Left cardiac atrium (tissue), 4 donors: ENCODE data around the gene ZNF649. TPM values are rescaled to one million over a fixed set of nuclear protein-coding genes. Genes with fewer than 3 reads are reported as not detected.
A peak's percentile ranks its signal among the peaks of the same experiment; 100 is the strongest.

ENCODE experiments used
- ATAC-seq, 2 donors: fragments of 200-7000 bp; cut with Tn5 transposase; one replicate each; pipeline ENCODE4 v1.9.1; 2020; ENCODE audit warnings: mild to moderate bottlenecking in 2 of 2, moderate library complexity in 2 of 2
- DNase-seq: peaks from one replicate; pipeline ENCODE4 v3.0.0-alpha.2; 2020
- intact Hi-C, 2 donors: fragments of 100-400 bp; cut with DNase I; formaldehyde crosslinking; loops; one replicate each; pipeline versions ENCODE4 v1.14.1 to v1.15.1; 2022 to 2023
- total RNA-seq, 2 donors: library from RNA; stranded (reverse); fragmentation: NEBNext Ultra II Directional; extraction: Animal tissue kit (Norgen Biotek cat#: 25700); gene quantifications; one replicate each; pipeline ENCODE4 v1.2.1, GENCODE V29; 2021
- donor health status: DM: no; HTN: yes; CAD: no.
- donor health status: DM: no; HTN: yes; CAD: no; lungs with severe emphysema.
- donor health status: DM: yes; HTN: yes; CAD: no.
- donor health status: Dilated cardiomyopathy.

ZNF649 gene
- total RNA-seq, 2 donors from 2014 or later, result 8.0 to 10.8 TPM

GRCh38 chr19:51901860-51902259 is 3.0 kb downstream of the ZNF649 start:
- intact Hi-C loops, result no loop called here
- DNase-seq (no peak), ATAC-seq (no peak)

GRCh38 chr19:51891193-51891747 is 13.5 kb downstream of the ZNF649 start:
- intact Hi-C loops, result no loop called here
- DNase-seq, result no peak
- no peak for ATAC-seq

GRCh38 chr19:51889934-51890333 is 14.9 kb downstream of the ZNF649 start:
- DNase-seq, result no peak
- intact Hi-C loops, result loop anchor here in 1 of 2 donors (2.0 kb wide), 1 partner anchor 37 kb away; the partner anchor contains the start of gene ZNF613

GRCh38 chr19:51887522-51888498 is 17.0 kb downstream of the ZNF649 start, which contains the start of gene ZNF577:
ZNF577 (minus strand) TSS chr19:51887951; CDS start chr19:51880382, 7,569 bp downstream.
- intact Hi-C loops, result loop anchor here in 1 of 2 donors (2.0 kb wide), 1 partner anchor 39 kb away; the partner anchor contains the start of gene ZNF613
- ATAC-seq (peak; percentile 98 to 99), DNase-seq (peak; percentile 93)

More at GRCh38 chr19:51889934-51890333, 14.9 kb downstream of the ZNF649 start:
- no peak for ATAC-seq

- DNase-seq (no peak), ATAC-seq (no peak)
- intact Hi-C loops, result no loop called here
Measured at GRCh38 chr19:51884713-51885112, 20.1 kb downstream of the ZNF649 start.

GRCh38 chr19:51882518-51882917 is 22.3 kb downstream of the ZNF649 start:
- intact Hi-C loops, result no loop called here
- ATAC-seq, result no peak
- DNase-seq, result no peak

GRCh38 chr19:51873097-51873496 is 31.7 kb downstream of the ZNF649 start:
- intact Hi-C loops, result no loop called here
- no peak for ATAC-seq
- no peak for DNase-seq

- intact Hi-C loops, result no loop called here
- DNase-seq (no peak), ATAC-seq (no peak)
Measured at GRCh38 chr19:51861870-51862622, 42.8 kb downstream of the ZNF649 start.

Other genes with a start within 250 kb of the ZNF649 start
- gene SPACA6, start 211.7 kb downstream of the ZNF649 start, total RNA-seq, result 10 to 100 TPM; 11.7 to 17.1 TPM
- gene HAS1, start 181.0 kb downstream of the ZNF649 start, total RNA-seq, result 1 to 10 TPM; 7.2 to 8.7 TPM
- gene FPR1, start 153.1 kb downstream of the ZNF649 start, total RNA-seq, result 10 to 100 TPM; 12.9 to 14.5 TPM
- gene FPR2, start 143.8 kb downstream of the ZNF649 start, total RNA-seq, result 1 to 10 TPM; 1.1 to 2.4 TPM
- gene FPR3, start 109.9 kb downstream of the ZNF649 start, total RNA-seq, result 10 to 100 TPM; 11.0 TPM
- 1 to 10 TPM; 7.3 to 9.3 TPM for gene ZNF577, start 17.1 kb downstream of the ZNF649 start, total RNA-seq
- gene ZNF613, start 22.5 kb upstream of the ZNF649 start, total RNA-seq, result 1 to 10 TPM; 4.3 to 5.5 TPM
- gene ZNF350, start 81.8 kb upstream of the ZNF649 start, total RNA-seq, result 1 to 10 TPM; 7.2 to 7.5 TPM
- gene ZNF615, start 103.2 kb upstream of the ZNF649 start, total RNA-seq, result 10 to 100 TPM in 1 of 2 donors, 1 to 10 TPM in 1; 9.8 to 10.0 TPM
- 1 to 10 TPM; 6.8 to 9.4 TPM for gene ZNF614, start 123.4 kb upstream of the ZNF649 start, total RNA-seq
- gene ZNF432, start 143.8 kb upstream of the ZNF649 start, total RNA-seq, result 10 to 100 TPM in 1 of 2 donors, 1 to 10 TPM in 1; 8.5 to 10.7 TPM
- gene ZNF841, start 190.7 kb upstream of the ZNF649 start, total RNA-seq, result 10 to 100 TPM; 10.4 to 12.1 TPM
- 1 to 10 TPM; 5.4 to 7.8 TPM for gene ZNF616, start 234.9 kb upstream of the ZNF649 start, total RNA-seq